PFSK-1 (cell line): ENCODE measurements around the gene PPM1N.

Source experiments
- POLR2AphosphoS5 ChIP-seq: IDR thresholded peaks from 2 replicates; pipeline ENCODE4 v1.6.1; 2012; ENCODE audit warnings: low read depth, mild to moderate bottlenecking, control low read depth, low read length, moderate library complexity
- REST ChIP-seq, 2 experiments: IDR thresholded peaks; 2 replicates each; pipeline versions ENCODE4 v1.6.1 to v1.8.0; 2011 to 2012; ENCODE audit warnings: low read depth in 2 of 2, low read length in 2 of 2, control low read depth in 1 of 2, inconsistent platforms in 1 of 2, mild to moderate bottlenecking in 1 of 2, moderate library complexity in 1 of 2; ENCODE audit not compliant: insufficient read depth in 1 of 2
- TAF1 ChIP-seq: IDR thresholded peaks from 2 replicates; pipeline ENCODE4 v1.6.1; 2012; ENCODE audit warnings: low read length, control low read depth, borderline replicate concordance; ENCODE audit not compliant: insufficient read depth

- TF ChIP-seq REST (IDR thresholded peaks at IDR 0.05; ENCODE audit: insufficient read depth in 1 of 2, low read depth in 2 of 2, low read length in 2 of 2) = no peak; a peak in 1 of 4 replicates
- no peak for TF ChIP-seq POLR2AphosphoS5
- no peak for TF ChIP-seq TAF1
Observed at GRCh38 chr19:45467115-45467455, 31.2 kb upstream of the PPM1N start.
